Globus pallidus (tissue), 1 donor: ENCODE measurements around the gene LRRTM1.
A peak's percentile ranks its signal among the peaks of the same experiment; 100 is the strongest.

Experiments used
- DNase-seq: peaks from one replicate; pipeline ENCODE4 v3.0.0-alpha.2; 2015; ENCODE audit warnings: low spot score

Gene LRRTM1

GRCh38 chr2:80302314-80303005 is 2.1 kb downstream of the LRRTM1 start:
- no peak for DNase-seq

GRCh38 chr2:80302001-80302313 is 2.6 kb downstream of the LRRTM1 start:
- no peak for DNase-seq

DNA sequence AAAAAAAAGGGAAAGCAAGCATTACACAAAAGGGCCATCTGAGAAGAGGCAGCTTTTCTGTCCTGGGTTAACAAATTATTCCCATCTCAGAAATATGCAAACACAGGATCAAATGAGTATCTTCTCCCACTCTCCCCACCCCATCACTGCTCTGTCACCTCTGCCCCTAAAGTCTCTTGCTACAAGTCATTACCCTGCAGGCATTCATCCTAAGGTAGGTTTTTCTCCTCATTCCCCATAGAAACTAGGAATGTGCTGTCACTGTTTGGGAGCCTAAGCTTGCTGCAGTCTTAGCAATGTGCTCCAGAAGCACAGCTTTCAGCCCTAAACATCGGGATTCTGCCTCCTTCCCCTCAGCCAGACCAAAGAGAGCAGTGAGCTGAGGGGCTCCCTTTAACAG is 3.6 kb downstream of the LRRTM1 start:
- DNase-seq = no peak

- DNase-seq = no peak
Observed at GRCh38 chr2:80300346-80300745, 4.2 kb downstream of the LRRTM1 start.

GRCh38 chr2:80299661-80300060 is 4.9 kb downstream of the LRRTM1 start:
- DNase-seq = no peak

DNA sequence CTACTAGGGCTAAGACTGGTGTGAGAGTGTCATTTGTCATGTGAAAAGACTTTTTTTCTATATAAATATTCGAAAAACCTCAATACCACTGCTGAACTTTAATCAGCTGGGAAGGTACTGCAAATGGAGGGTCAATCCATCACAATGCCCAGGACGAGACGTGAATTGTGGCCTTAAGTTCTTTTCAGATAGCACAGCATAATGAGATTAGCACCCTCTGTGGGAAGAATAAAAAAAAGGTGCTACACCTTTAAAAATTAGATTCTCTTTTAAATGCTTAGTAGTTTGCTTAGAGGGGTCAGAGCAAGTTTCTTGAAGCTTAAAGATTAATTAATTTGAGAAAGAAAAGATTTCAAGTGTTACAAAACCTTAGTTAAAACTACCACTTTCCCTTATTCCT is 5.6 kb downstream of the LRRTM1 start:
- no peak for DNase-seq

DNA sequence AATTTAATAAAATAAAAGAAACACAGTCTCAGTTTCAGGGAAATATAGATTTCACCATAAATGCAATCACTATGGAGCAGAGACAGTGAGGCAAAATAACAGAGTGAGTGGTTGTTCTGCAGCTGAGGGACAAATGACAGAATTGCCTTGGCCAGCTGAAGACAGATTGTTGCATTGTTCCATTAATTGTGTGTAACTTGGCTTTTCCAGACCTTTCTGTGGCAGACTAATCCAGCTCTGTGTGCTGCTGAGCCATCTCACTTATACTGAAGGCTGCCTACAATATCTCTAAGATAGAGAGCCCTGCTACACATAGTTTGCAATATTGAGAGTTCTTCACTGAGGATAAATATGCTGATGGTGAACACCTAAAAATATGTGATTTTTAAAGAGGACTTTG is 11.5 kb downstream of the LRRTM1 start:
- peak; percentile 82 for DNase-seq

GRCh38 chr2:80292474-80292873 is 12.1 kb downstream of the LRRTM1 start:
- no peak for DNase-seq

GRCh38 chr2:80291656-80292055 is 12.9 kb downstream of the LRRTM1 start:
- no peak for DNase-seq

GRCh38 chr2:80288576-80288975 is 16.0 kb downstream of the LRRTM1 start:
- DNase-seq = peak; percentile 76

- DNase-seq = no peak
Observed at GRCh38 chr2:80281049-80281448, 23.5 kb downstream of the LRRTM1 start.

DNA sequence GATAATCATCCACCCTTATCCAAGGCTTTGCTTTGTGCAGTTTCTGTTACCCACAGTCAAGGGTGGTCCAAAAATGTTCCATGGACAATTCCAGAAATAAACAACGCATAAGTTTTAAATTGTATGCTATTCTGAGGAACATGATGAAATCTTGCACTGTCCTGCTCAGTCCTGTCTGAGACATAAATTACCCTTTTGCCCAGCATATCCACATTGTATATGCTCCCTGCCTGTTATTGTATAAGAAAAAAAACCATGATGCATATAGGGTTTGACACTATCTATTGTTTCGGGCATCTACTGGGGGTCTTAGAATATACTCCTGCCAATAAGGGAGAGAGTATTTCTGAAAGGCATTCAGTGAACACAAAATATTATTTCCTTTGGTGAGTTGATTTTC is 24.0 kb downstream of the LRRTM1 start:
- no peak for DNase-seq

DNA sequence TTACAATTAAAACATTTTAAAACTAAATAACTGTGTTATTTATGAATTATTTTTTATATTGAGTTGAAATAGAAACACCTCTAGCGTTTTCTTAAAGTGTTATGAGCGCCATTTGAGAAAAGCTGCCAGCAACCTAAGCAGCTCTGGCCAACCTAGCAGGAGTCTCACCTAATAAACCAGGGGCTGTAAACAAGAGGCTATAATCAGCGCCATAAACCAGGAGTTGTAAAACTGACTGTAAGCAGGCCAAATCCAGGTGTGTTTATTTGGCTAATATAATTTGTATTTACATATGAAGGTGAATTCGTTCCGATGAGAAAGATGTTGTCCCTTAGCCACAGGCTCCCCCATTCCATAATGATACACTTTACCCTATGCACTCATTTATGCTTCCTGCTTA is 34.7 kb downstream of the LRRTM1 start:
- DNase-seq = no peak

- DNase-seq = no peak
Observed at GRCh38 chr2:80266231-80266630, 38.3 kb downstream of the LRRTM1 start.

- DNase-seq = no peak
Observed at GRCh38 chr2:80259292-80259691, 45.3 kb downstream of the LRRTM1 start.

- no peak for DNase-seq
Observed at GRCh38 chr2:80258793-80259192, 45.8 kb downstream of the LRRTM1 start.

DNA sequence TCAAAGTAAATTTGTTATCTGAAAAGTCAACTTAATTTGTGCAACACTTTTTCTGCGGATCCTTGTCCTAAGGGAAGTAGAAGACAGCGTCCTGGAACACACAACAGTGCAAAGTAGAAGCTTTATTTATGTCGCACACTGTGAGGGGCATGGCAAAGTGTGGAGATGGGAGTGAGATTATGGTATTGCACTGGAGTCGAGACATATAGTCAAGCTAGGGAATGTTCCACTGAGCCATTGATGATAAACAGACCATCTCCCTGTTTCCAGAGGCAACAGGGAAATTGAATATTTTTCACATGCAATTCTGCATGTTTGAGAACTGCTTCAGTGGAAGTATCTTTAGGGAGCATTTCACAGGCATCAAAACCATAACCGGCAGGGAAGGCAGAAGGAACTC is 46.2 kb downstream of the LRRTM1 start:
- DNase-seq = no peak

GRCh38 chr2:80257450-80257849 is 47.1 kb downstream of the LRRTM1 start:
- no peak for DNase-seq

DNA sequence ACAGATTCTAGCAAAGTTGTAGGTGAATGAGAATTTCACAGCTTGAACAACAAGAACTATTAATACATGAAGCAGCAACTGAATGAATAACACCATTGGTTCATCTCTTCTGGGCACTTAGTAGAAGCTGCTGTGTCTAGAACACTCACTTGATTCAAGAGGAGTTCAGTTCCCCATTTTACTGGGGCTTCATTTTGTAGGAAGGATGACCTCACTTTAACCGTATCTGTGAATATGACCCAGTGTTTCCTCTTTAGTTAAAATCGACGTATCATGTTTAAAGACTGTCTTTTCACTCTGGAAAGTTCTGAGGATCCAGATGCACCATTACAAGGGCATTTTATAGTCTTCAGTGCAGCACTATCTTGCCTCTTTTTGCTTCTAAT is 47.8 kb downstream of the LRRTM1 start:
- no peak for DNase-seq

- DNase-seq = peak; percentile 27
Observed at GRCh38 chr2:80255918-80256781, 48.4 kb downstream of the LRRTM1 start.

- no peak for DNase-seq
Observed at GRCh38 chr2:80252294-80252986, 52.1 kb downstream of the LRRTM1 start.
